Spinal cord (tissue), 10 donors: Measurements from ENCODE around the gene OVCA2. TPM values are rescaled to one million over a fixed set of nuclear protein-coding genes. Genes with fewer than 3 reads are reported as not detected.

Experiments
- DNase-seq, 6 donors: peaks; one replicate each; pipeline versions ENCODE4 v3.0.0 to v3.0.0-alpha.2; 2013 to 2015; ENCODE audit warnings: low spot score in 6 of 6, low read depth in 4 of 6
- H3K27ac ChIP-seq: one replicate; pipeline ENCODE4 v1.5.1; 2013; ENCODE audit warnings: low read depth, low read length, control low read depth
- H3K27me3 ChIP-seq: one replicate; pipeline ENCODE4 v1.6.1; 2013; ENCODE audit warnings: low read length; ENCODE audit not compliant: control insufficient read depth, insufficient read depth
- H3K36me3 ChIP-seq: one replicate; pipeline ENCODE4 v1.6.1; 2013; ENCODE audit warnings: low read length; ENCODE audit not compliant: control insufficient read depth, insufficient read depth
- H3K4me1 ChIP-seq: one replicate; pipeline ENCODE4 v1.6.1; 2013; ENCODE audit warnings: low read length; ENCODE audit not compliant: control insufficient read depth, insufficient read depth
- H3K4me3 ChIP-seq: one replicate; pipeline ENCODE4 v1.5.1; 2013; ENCODE audit warnings: low read depth, low read length, control low read depth
- H3K9me3 ChIP-seq: one replicate; pipeline ENCODE4 v1.6.1; 2013; ENCODE audit warnings: low read length; ENCODE audit not compliant: control insufficient read depth, insufficient read depth
- WGBS: methylation state at CpG from one replicate; pipeline ENCODE4 v1.1.5; 2013; ENCODE audit warnings: missing lambda C conversion rate; ENCODE audit not compliant: insufficient coverage; 5-methylcytosine and 5-hydroxymethylcytosine counted together
- long read RNA-seq, 4 donors: transcript quantifications; one replicate each; lab custom pipeline, GENCODE V29; 2026
- polyA plus RNA-seq, 2 donors: library from polyadenylated mRNA; unstranded; fragments of 120-200 nt; gene quantifications; one replicate each; pipeline ENCODE4 v1.2.1, GENCODE V29; 2013; ENCODE audit not compliant: insufficient read length in 2 of 2
- total RNA-seq, 2 donors: library from RNA; depleted of rRNA in 1 of 2; stranded (reverse); fragments of 120-200 nt in 1 of 2; fragments of >200 nt in 1 of 2; gene quantifications; one replicate each; pipeline versions ENCODE4 v1.2.3 to v1.2.4, GENCODE V29; 2013 to 2014
- donor health status: healthy.

The OVCA2 gene
- total RNA-seq (10 to 100 TPM; 15.8 to 36.4 TPM), polyA plus RNA-seq (10 to 100 TPM; 14.7 to 15.9 TPM)
- long read RNA-seq, donor 1, transcript OVCA2-201 (2 exons, 1,122 nt): major isoform, 22 of 22 reads
- long read RNA-seq, donor 1, partial matches to known transcripts: 0 of 22 reads
- long read RNA-seq, donor 1, other reads (novel, unspliced or antisense): 0 of 22 reads
- long read RNA-seq, donor 2, transcript OVCA2-201 (2 exons, 1,122 nt): major isoform, 8 of 8 reads
- long read RNA-seq, donor 2, partial matches to known transcripts: 0 of 8 reads
- long read RNA-seq, donor 2, other reads (novel, unspliced or antisense): 0 of 8 reads
- long read RNA-seq, donor 3, transcript OVCA2-201 (2 exons, 1,122 nt): major isoform, 23 of 23 reads
- long read RNA-seq, donor 3, partial matches to known transcripts: 0 of 23 reads
- long read RNA-seq, donor 3, other reads (novel, unspliced or antisense): 0 of 23 reads
- long read RNA-seq, donor 4, transcript OVCA2-201 (2 exons, 1,122 nt): major isoform, 28 of 28 reads
- long read RNA-seq, donor 4, partial matches to known transcripts: 0 of 28 reads
- long read RNA-seq, donor 4, other reads (novel, unspliced or antisense): 0 of 28 reads

DNA sequence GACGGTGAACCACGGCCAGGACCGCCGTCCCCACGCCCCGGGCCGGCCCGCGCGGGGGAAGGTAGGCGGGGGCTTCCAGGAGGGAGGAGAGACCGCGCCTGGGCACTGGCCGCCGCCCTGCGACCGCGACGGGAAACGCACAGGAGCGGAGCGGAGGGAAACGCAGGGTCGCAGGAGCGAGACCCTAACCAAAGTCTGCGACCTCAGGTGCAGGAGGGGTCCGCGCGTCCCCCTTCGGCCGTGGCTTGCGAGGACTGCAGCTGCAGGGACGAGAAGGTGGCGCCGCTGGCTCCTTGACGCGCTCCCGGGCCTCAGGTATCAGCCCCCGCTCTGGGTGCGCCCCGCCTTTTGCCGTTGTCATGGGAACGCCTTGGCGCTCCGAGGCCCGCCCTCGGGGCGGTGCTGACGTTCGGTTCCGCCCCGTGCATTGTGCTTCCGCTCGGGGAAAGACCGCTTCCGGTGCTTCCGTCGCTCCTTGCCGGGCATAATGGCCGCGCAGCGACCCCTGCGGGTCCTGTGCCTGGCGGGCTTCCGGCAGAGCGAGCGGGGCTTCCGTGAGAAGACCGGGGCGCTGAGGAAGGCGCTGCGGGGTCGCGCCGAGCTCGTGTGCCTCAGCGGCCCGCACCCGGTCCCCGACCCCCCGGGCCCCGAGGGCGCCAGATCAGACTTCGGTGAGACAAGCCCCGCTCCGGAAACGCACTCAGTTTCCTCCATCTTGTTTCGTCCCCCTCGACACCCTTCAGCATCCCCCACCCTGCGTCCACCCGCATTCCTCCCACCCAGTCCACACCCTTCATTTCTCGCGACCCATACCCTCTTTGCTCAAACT lies at the start of gene OVCA2:
OVCA2 (plus strand) TSS at position 462 of the 829 bp plus-strand sequence; CDS start at position 488, 26 bp downstream.
- Histone ChIP-seq H3K4me3 (peak within 1 kb of the TSS; percentile 73), H3K36me3 (peaks cover 67% of the 10 kb centered on the region), H3K27me3 (no peaks in the 10 kb centered on the region), H3K9me3 (no peaks in the 10 kb centered on the region), H3K27ac (peak within 1 kb of the TSS; percentile 89), H3K4me1 (peaks cover 30% of the 10 kb centered on the region)
- WGBS: under 1% methylated on average over 92 of the region's 93 CpGs
- DNase-seq: peak; percentile 87 to 99 (median 92)

DNA sequence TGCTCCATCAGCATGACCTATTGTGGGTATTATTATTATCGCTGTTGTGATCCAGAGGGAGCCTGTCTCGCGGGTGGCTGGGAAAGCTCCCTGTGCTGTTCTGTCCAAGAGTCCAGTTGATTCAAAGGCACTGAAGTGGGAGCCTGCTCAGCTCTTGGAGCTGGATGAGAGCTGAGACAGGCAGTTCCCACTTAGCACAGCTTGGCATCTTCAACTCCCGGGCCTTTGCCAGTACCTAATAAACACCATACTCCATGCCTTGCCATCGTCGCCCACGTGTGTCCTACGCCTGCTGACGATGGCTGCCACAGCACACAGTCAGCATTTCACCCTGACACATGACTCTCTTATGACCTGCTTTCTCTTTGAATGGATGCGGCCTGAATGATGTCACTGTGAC lies 49.3 kb upstream of the OVCA2 start:
- no peak for DNase-seq

DNA sequence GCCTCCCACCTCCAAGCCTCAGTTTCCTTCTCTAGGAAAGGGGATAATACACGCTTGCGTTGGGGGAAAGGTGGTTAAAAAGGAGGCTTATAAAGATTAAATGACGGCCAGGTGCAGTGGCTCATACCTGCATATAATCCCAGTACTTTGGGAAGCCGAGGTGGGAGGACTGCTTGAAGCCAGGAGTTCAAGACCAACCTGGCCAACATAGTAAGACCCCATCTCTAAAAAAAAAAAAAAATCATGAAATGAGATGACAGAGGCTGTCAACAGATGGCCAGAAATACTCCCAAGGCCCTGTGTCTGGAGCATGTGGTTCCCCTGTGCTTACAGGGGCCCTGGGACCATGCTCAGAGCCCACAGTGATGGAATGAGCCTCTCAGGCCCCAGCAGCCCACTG lies 47.1 kb upstream of the OVCA2 start:
- H3K4me1 ChIP-seq: peaks cover 43% of the 10 kb centered on the region
- peaks cover 6% of the 10 kb centered on the region for H3K27me3 ChIP-seq
- H3K4me3 ChIP-seq: no peak overlapping the region
- H3K36me3 ChIP-seq: peaks cover 5% of the 10 kb centered on the region
- no peak overlapping the region for H3K27ac ChIP-seq
- WGBS: 80% methylated on average over 1 of the region's 4 CpGs
- no peaks in the 10 kb centered on the region for H3K9me3 ChIP-seq
- DNase-seq: no peak

More for the DNA sequence above, 49.3 kb upstream of the OVCA2 start:
- H3K4me3 ChIP-seq: no peak overlapping the region
- H3K27ac ChIP-seq: no peak overlapping the region
- WGBS: 80% methylated on average over 9 of the region's 10 CpGs
- peaks cover 25% of the 10 kb centered on the region for H3K4me1 ChIP-seq
- H3K9me3 ChIP-seq: no peaks in the 10 kb centered on the region
- H3K36me3 ChIP-seq: peaks cover 2% of the 10 kb centered on the region
- H3K27me3 ChIP-seq: peaks cover 2% of the 10 kb centered on the region

DNA sequence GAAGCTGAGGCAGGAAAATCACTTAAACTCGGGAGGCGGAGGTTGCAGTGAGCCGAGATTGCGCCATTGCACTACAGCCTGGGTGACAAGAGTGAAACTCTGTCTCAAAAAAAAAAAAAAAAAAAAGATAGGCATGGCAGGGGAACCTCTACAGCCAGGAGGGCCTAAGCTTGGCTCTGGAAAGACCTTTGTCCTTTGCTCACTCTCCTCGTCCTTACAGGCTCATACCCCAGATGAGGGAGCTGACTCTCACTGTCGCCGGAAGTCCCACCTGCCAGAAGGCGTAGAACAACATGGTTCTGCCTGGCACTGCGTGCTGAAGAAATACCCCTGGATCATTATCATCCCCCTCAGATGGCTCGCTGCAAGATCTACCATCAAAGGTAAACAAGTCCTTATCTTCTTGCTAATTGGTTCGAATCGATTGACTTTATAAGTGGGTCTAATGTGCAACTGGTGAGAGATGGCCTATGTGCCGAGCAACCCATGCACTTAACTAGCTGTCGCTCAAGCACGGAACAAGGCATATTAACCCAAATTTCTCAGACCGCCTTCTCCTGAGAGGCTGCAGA lies 46.4 kb upstream of the OVCA2 start:
- no peak overlapping the region for H3K27ac ChIP-seq
- no peak for DNase-seq

DNA sequence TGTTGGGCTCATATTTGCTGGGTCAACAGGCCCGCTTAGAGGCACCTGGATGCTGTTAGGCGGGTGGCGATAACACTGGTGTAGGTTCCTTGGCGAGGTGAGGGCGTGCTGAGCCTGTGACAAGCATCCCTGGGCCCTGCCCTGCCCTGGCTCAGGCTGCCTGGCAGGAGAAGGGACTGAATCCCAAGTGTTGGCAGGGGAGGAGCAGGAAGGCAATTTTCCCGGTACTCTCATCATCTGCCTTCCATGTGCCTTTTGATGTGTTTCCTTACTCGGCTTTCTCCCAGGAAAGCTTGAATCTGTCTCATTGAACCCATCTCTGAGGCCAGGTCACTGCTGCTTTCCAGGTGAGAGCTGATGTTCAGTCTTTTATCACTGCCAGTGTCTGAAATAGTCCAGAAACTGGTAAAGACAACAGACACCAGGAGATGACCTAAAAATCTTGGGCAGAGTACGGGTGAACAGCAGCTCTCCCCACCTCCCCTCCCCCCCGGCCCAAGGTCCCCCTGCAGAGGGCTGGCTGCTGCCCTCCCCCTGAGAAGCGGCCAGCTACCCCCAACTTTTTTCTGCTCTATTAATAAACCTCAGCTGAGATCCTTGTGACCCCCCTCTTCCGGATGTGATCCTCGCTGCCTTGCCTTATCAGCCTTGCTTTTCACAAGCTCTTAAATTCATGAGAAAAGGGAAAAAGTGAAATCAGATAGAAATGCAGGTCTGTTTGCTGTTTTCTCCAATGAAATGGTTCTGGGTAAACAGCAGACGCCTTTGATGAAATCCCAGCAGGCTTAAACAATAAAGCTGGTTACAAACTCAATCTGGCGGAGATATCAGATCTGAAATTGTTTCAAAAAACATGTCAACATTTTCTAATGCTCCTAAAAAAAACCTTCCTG lies 45.7 kb upstream of the OVCA2 start:
- Histone ChIP-seq H3K9me3 (no peaks in the 10 kb centered on the region), H3K27me3 (peaks cover 6% of the 10 kb centered on the region), H3K27ac (no peak overlapping the region), H3K36me3 (peaks cover 7% of the 10 kb centered on the region), H3K4me3 (no peak overlapping the region), H3K4me1 (peaks cover 48% of the 10 kb centered on the region)
- DNase-seq: peak in 2 of 6 donors; percentile 60 to 64
- 66% methylated on average over 10 of the region's 14 CpGs for WGBS

More for the DNA sequence above, 46.4 kb upstream of the OVCA2 start:
- H3K36me3 ChIP-seq: peaks cover 7% of the 10 kb centered on the region
- H3K4me1 ChIP-seq: peaks cover 48% of the 10 kb centered on the region
- peaks cover 6% of the 10 kb centered on the region for H3K27me3 ChIP-seq
- no peak overlapping the region for H3K4me3 ChIP-seq
- WGBS: 78% methylated on average over 11 of the region's 16 CpGs
- H3K9me3 ChIP-seq: no peaks in the 10 kb centered on the region

DNA sequence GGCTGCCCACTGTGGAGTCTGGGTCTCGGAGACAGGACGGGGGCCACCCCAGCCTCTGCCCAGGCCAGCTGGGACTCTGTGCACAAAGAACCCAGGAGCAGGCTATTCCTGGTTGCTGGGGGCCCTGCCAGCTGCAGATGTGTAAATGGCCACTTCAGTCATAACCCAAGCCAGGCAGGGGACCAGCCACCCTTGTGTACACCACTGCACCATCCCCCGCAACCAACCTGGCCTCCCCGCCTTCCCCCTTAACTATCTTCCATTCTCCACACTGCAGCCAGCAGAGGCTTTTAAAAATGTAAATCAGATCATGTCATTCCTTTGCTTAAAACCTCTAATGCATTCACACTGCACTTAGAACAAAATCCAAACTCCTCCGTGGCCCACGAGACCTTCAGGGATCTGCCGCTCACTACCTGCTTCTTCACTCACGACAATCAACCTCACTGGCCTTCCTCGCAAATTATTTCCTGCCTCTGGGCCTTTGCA lies 45.0 kb upstream of the OVCA2 start:
- no peak for DNase-seq
- 71% methylated on average over 9 of the region's 9 CpGs for WGBS
- Histone ChIP-seq H3K36me3 (peaks cover 7% of the 10 kb centered on the region), H3K27ac (no peak overlapping the region), H3K27me3 (peaks cover 6% of the 10 kb centered on the region), H3K9me3 (no peaks in the 10 kb centered on the region), H3K4me3 (no peak overlapping the region), H3K4me1 (peaks cover 52% of the 10 kb centered on the region)

DNA sequence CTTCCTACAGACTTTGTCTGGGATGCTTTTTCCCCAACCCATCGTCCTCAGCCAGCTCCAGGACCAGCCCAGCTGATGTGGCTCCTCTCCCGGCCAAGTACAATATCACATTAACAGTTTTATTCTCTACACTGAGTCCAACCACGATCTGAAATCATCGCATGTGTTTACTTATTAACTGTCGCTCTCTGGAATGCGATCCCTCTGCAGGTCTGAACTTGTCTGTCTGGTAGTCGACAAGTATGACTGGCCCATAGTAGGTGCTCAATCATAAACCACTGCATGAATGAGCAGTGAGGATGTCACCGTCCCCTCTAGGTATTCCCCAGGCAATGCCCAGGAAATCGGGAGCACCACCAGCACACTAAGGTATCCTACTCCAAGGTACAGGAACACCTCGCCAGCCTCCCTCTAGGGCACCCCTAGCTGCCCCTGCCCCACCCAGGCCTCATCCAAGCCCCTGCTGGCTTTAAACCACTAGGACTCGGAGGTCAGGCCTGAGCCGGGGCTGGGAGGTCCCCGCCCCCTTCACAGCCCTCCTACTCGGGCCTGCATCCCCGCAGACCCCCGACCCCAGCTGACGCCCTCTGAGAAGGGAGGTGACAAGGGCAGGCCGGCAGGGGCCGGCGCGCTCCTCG lies 44.4 kb upstream of the OVCA2 start:
- H3K9me3 ChIP-seq: no peaks in the 10 kb centered on the region
- H3K27ac ChIP-seq: no peak overlapping the region
- no peak overlapping the region for H3K4me3 ChIP-seq
- no peak for DNase-seq
- 44% methylated on average over 19 of the region's 22 CpGs for WGBS
- peaks cover 7% of the 10 kb centered on the region for H3K36me3 ChIP-seq
- peaks cover 50% of the 10 kb centered on the region for H3K4me1 ChIP-seq
- H3K27me3 ChIP-seq: peaks cover 6% of the 10 kb centered on the region

DNA sequence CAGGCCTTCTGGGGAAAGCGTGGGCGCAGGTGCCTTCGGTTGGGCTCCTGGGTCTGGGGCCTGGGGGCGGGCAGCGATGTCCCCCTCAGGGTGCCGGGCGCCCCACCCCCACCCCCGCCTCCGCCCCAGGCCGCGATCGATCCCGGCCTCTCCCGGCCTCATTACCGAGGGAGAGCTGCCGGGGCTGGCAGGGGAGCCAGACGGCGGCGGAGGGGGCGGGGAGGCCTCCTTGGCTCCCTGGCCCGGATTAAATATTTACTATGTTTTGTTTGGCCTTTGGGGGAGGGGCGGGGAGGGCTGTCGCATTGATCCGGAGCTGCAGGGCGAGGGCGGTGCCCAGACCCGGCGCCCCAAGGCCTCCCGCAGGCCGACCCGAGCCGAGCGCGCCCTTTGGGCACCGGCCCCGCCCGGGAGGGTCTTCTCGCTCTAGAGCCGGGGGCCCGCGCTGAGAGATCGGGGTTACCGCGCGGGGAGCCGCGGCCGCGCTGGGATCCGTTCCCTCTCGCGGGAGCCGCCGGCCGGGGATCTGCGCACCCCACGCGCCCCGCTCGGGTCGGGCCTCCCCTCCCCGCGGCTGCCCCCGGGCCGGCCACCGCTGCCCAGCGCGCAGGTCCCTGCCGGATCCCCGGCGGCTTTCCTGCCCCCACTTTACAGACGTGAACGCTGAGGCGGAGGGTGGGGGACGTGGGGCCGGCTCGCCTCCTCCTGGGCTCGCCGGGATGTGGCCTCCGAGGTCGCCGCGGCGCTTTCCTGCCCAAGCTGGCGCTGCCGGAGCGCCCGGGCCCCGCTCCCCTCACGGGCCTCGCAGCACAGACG lies 43.7 kb upstream of the OVCA2 start:
- Histone ChIP-seq H3K27me3 (peaks cover 6% of the 10 kb centered on the region), H3K36me3 (peaks cover 13% of the 10 kb centered on the region), H3K4me3 (no peak overlapping the region), H3K27ac (no peak overlapping the region), H3K4me1 (peaks cover 55% of the 10 kb centered on the region), H3K9me3 (no peaks in the 10 kb centered on the region)
- WGBS: 4% methylated on average over 85 of the region's 92 CpGs
- DNase-seq: no peak
